Measurements from ENCODE around the gene CATSPERE.

Gene CATSPERE

GRCh38 chr1:244436336-244437085 lies 24.6 kb upstream of the CATSPERE start:
- TF ChIP-seq CTCF (IDR thresholded peaks at IDR 0.05; ENCODE audit: low read depth, low read length) = no peak
- H3K4me1 ChIP-seq = no peaks in the 10 kb centered on the region
- H3K36me3 ChIP-seq = peaks cover 24% of the 10 kb centered on the region
- no peak overlapping the region for H3K4me3 ChIP-seq (ENCODE audit: low read depth, low read length)
- H3K27me3 ChIP-seq = no peaks in the 10 kb centered on the region
- DNase-seq = no peak
- H3K9me3 ChIP-seq = no peaks in the 10 kb centered on the region

- Histone ChIP-seq H3K27me3 (no peaks in the 10 kb centered on the region), H3K4me3 (ENCODE audit: low read depth, low read length) (no peak overlapping the region), H3K9me3 (no peaks in the 10 kb centered on the region), H3K4me1 (no peaks in the 10 kb centered on the region), H3K36me3 (peaks cover 24% of the 10 kb centered on the region)
- no peak for TF ChIP-seq CTCF (IDR thresholded peaks at IDR 0.05; ENCODE audit: low read depth, low read length)
- DNase-seq = no peak
Observed at GRCh38 chr1:244437086-244437468, 24.0 kb upstream of the CATSPERE start.

DNA sequence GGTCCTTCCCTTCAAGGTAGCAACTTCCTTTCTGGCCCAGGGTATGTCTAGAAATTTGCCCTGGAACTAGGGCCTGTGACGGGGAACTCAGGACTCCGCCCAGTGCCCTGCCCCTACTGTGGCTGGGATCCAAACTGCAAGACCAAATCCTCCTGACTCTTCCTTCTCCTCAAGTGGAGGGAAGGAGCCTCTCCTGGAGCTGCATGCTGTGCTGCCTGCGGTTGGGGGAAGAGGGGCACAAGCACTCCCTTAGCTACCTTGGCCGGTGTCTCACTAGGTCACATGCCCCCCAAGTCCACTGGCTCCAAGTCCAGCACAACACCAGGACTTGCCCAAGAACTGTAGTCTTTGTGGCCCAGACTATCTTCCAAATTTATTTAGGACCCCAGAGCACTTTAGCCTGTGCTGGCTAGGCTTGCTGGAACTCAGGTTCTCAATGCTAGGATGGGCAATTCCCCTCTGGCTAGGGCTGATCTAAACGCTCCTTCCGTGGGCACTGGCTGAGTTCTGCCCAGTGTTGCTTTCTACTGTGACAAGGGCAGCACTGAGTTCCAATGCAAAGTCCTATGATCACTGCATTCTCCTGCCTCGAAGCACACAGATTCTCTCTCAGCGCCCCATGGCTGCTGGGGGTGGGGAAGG lies 21.6 kb upstream of the CATSPERE start:
- DNase-seq = no peak
- Histone ChIP-seq H3K27me3 (no peaks in the 10 kb centered on the region), H3K4me3 (ENCODE audit: low read depth, low read length) (no peak overlapping the region), H3K36me3 (peaks cover 15% of the 10 kb centered on the region), H3K9me3 (no peaks in the 10 kb centered on the region), H3K4me1 (no peaks in the 10 kb centered on the region)
- TF ChIP-seq CTCF (IDR thresholded peaks at IDR 0.05; ENCODE audit: low read depth, low read length) = no peak

GRCh38 chr1:244442850-244443249 lies 18.2 kb upstream of the CATSPERE start:
- no peak for TF ChIP-seq CTCF (IDR thresholded peaks at IDR 0.05; ENCODE audit: low read depth, low read length)
- Histone ChIP-seq H3K4me1 (peaks cover 10% of the 10 kb centered on the region), H3K9me3 (no peaks in the 10 kb centered on the region), H3K36me3 (no peaks in the 10 kb centered on the region; the same call in none of the 2 replicates), H3K4me3 (ENCODE audit: low read depth, low read length) (no peak overlapping the region), H3K27me3 (no peaks in the 10 kb centered on the region)
- DNase-seq = no peak

DNA sequence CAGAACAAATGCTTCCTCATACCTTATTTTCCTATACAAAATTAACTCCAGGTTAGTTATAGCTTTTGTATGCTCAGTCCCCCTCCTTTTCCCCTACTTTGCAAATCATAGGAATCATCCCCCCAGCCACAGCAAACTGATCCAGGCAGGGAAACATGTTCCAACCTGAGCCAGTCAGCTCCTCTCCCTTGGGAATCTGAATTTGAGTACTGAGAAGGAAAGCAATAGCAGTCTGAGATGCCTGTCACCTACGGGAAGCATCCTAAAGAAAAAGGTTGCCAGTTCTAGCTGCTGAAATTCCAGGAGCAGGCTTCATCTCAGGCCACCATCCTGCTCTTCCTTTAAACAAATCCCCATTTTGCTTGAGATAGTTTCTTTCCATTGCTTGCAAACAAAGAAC lies 16.2 kb upstream of the CATSPERE start:
- Histone ChIP-seq H3K9me3 (no peaks in the 10 kb centered on the region), H3K4me1 (peaks cover 10% of the 10 kb centered on the region), H3K27me3 (no peaks in the 10 kb centered on the region), H3K4me3 (ENCODE audit: low read depth, low read length) (no peak overlapping the region), H3K36me3 (peaks cover 9% of the 10 kb centered on the region)
- no peak for DNase-seq
- TF ChIP-seq CTCF (IDR thresholded peaks at IDR 0.05; ENCODE audit: low read depth, low read length) = no peak
